HG02763 (cell line): ENCODE data around the gene ARHGAP10.
A peak's percentile ranks its signal among the peaks of the same experiment; 100 is the strongest.
"Not testable (repeated sequence)": the region's sequence is repeated elsewhere in the genome, so short reads cannot be mapped to it uniquely, and the experiment has no call there.

ENCODE experiments used
- ATAC-seq: cut with Tn5 transposase; IDR thresholded peaks from one replicate; pipeline ENCODE4 v1.9.1; 2021; ENCODE audit warnings: mild to moderate bottlenecking, moderate library complexity; ENCODE audit not compliant: unreplicated experiment

ARHGAP10 gene

DNA sequence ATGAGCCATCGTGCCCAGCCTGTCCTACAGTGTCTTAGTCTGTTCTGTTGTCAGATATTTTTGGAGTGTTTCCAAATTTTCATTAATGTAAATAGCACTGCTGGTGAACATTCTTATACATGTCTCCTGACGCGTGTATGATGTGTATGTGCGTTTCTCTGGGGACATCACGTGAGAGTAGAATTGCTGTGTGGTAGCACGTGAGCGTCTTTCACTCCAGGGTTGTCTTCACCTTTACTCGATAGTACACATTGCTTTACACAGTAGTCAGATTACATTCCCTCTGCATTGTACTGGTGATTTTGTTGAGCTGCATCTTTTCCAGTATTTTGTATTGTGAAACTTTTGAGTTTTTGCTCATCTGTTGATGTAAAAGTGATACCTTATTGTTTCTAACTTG is 60.0 kb downstream of the ARHGAP10 start:
- ATAC-seq, result no peak

DNA sequence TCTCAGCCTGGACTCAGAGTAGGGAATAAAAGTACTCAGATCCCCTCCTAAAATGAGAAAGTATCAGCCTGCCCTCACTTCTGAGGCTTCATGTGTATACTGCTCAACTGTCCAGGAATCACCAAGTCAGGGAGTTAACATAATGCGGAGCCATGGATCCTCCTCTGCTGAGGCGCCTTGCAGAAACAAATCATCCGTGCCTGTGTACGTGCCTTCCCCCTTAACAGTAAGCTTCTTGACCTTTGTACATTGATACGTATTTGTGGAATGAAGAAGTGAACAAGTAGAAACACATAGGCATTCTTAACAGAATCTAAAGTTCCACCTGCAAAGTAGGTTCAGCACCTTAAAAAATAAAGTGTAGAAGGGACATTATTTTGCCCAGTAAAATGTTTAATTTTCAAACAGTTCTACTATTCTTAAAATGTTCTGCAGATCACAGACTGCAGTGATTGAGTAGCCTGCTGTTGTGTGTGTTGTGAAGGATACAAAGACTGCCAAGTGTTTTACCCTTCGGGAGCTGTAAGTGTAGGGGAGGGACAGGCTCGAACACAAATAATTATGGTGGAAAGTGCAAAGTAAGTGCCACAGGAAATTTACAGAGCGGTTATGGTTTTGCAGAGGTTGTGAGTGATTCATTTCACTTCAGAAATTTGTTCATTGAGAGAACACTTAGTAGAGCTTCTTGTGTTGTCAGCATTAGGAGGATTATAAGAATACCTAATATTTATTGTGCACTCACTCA is 61.9 kb downstream of the ARHGAP10 start:
- no peak for ATAC-seq

DNA sequence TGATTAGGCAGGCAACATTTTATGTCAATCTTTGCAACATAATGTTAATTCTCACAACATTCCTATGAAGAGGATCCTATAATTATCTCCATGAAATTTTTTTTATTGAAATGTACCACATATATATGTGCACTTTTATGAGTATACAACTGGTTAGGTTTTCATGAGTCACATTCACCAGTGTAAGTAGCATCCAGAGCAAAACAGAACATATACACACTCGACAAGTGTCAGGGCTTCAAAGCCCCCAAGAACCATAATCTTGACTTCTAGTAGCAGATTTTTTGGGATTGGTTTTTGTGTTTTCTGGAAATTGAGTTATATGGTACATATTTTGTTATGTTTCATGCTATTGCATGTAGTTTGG is 62.4 kb downstream of the ARHGAP10 start:
- ATAC-seq, result no peak

DNA sequence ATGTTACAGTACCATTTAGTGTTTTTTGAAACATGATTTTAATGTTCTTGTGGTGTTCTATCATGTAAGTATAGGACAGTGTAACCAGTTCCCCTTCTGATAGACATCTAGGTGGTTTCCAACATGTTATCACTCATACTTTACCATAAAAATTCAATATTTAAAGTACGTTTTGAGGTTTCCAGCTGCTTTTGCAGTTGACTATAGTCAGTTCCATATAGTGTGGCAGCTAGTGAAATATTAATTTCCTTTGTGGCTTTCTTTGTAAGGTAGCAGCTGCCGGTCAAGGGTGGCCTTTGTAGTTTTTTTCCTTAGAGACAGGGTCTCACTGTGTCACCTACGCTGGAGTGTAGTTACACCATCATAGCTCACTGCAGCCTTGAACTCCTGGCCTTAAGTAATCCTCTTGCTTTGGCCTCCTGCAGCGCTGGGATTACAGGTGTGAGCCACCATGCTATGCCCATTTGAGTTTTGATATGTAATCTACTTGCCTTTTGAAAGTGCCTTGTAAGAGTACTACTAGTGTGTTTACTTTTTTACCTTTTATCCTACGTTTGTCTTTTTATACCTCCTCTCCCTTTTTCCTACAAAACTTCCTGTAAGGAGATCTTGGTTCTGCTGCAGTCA is 63.0 kb downstream of the ARHGAP10 start:
- peak; percentile 71 for ATAC-seq

DNA sequence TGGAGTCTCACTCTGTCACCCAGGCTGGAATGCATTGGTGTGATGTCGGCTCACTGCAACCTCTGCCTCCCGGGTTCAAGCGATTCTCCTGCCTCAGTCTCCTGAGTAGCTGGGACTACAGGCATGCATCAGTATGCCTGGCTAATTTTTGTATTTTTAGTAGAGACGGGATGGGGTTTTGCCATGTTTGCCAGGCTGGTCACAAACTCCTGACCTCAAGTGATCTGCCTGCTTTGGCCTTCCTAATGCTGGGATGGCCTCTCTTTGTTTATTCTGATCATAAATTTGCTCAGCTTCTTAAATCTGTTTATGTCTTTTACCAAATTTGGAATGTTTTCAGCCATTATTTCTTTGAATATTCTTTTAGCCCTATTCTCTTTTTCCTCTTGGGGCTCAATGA is 67.2 kb downstream of the ARHGAP10 start:
- not testable (repeated sequence) for ATAC-seq

DNA sequence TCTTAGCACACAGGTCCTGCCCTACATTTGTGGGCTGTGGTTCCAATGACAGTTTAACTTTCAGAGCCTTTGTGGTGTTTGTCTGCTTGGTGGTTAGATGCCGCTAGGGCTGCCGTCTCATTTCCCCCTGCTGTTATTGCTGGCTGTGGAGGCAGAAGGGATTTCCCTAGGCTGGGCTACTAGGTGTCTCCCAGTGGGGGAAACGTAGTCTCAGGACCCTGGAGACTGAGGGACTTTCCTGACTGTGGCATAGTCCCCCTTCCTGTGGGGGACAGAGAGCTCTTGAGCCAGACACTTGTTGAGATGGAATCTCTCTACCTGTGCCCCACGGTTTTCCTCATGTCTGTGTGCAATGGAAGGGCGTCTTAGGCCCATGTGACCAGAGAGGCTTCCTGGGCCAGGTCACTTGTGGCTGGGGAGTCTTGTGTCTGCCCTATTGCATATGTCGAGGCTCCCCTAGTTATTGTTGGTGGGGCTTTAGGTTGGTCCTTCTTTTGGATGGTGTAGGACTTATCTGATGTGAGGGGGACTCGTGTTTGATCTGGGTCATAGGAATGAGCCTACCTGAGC is 68.2 kb downstream of the ARHGAP10 start:
- ATAC-seq, result peak; percentile 95

GRCh38 chr4:147801820-147802219 is 69.9 kb downstream of the ARHGAP10 start:
- ATAC-seq, result no peak

DNA sequence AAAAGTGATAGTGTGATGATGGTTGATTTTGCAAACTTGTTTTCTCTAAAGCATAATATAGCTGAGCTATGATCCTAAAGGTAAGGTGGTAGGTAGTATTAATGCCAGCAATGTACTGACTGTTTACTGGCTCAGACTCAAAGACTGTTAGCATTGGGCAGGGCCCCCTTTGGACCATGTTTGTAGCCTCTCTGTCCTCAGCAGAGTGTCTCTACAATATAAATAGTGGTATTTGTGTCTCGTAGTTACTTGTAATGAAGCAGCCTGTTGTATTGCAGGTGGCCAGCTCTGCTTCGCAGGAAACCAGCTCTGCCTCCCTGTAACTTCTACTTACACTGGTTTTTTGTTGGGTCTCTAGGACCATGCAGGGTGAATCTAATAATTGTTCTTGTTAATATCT is 70.5 kb downstream of the ARHGAP10 start:
- ATAC-seq, result no peak

- no peak for ATAC-seq
Observed at GRCh38 chr4:147805946-147806345, 74.1 kb downstream of the ARHGAP10 start.

DNA sequence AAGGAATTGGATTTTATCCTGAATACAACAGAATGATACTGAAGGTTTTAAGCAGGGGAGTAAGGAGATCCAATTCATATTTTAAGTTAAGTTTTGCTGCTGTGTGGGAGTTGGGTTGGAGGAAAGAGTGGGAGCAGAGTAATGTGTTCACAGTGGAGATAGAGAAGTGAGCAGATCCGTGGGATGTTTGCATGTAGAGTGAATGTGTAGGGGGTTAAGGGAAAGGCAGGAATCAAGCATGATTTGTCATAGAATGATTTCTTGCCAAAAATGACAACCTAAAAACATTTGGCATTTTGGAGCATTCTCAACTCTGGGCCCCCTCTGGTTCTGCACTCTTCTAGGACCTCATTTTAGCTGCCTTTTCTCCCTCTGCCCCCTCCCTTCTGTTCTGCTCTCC is 76.6 kb downstream of the ARHGAP10 start:
- no peak for ATAC-seq

DNA sequence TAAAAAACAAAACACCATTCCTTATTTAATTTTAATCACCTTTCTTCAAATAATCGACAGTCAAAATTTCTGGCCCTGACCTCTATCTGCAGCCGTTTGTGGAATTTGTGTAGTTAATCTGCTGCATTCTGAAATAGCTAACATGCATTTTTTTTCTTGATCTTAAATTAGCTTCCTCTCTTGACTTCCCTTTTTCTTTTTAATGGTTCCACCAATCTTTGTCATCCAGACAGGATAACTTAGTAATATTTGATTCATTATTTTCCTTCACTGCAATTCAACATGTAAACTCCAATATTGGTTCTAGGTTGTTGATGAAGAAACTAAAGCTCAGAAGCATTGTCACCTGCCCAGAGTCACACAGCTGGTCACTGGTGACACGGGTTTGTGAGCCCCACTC is 77.3 kb downstream of the ARHGAP10 start:
- no peak for ATAC-seq

DNA sequence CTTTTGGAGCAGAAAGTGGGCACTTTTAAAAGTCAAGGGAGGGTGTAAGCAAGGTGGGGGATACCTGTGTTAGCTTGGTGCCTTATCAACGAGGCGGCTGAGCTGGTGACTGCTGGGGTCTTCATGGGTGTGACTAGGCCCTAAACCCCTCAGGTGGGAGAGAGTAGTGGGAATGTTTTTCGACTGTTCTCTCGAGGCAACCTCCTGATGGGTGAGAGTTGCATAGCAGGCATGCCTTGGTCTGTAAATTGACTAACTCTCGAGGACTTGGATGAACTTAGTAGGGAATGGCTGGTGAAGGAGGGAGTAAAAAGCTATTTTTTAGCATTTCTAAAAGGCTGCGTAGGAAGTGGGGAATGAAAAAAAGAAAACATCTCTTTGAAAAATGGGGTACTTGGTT is 80.0 kb downstream of the ARHGAP10 start:
- ATAC-seq, result no peak

DNA sequence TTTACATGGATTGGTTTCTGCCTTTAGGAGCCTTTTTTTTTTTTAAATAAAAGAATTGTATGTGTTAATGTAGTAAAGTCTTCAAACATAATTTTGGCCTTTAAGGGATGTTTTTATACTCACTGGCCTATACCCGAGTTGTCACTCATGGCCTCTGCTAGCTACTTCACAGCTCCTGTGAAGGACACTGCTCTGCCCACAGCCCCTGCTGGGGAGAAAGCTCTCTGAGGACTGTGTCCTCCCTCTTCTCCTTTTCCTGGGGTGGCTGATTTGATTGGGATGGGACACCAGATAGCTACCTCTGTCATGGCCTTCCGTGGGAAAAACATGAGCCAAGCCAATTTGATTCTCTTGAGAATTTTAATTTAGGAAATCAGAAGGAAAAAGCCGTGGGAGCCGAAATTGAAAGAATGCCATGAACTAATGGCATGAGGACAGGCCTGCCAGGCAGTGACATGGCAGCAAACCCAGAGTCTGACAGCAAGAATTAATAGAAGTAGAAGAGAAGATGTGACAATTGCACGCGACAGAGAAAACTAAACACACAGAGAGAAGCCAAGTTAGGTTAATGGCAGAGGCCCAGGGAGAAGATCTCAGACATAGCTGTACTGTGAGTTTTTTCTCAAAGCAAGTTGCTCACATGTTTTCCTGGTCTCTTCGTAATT is 81.4 kb downstream of the ARHGAP10 start:
- no peak for ATAC-seq

- ATAC-seq, result no peak
Observed at GRCh38 chr4:147813973-147814372, 82.1 kb downstream of the ARHGAP10 start.

DNA sequence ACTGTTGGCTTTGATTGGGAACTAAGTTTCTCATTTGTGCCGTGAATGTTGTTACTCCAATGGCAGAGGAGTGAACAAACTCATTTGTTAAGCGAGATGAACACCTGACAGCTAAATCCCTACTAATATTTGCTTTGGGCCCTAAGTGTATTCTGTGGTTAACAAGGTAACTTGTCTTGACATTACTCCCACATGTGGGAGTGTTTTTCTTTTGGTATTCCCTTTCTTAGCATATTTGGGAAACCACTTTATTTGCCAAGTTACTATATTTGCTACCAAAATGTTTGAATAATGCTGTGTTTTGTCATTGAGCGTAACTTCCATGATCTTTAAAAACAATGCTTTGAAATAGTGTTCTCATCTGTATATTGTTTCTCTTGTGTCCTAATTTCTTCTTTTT is 82.5 kb downstream of the ARHGAP10 start:
- no peak for ATAC-seq

DNA sequence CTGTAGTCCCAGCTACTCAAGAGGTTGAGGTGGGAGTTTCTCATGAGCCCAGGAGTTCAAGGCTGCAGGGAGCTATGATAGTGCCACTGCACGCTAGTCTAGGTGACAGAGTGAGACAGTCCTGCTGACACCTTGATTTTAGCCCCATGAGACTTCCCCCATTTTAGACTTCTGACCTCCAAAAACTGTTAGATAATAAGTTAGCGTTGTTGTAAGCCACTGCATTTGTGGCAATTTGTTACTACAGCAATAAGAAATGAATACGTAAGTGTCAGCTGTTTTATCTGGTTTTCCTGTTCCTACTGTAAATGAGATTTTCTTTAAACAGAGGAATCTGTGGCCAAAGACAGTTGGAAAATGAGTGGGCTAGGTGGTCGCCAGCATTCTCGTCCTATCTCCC is 83.9 kb downstream of the ARHGAP10 start:
- no peak for ATAC-seq

DNA sequence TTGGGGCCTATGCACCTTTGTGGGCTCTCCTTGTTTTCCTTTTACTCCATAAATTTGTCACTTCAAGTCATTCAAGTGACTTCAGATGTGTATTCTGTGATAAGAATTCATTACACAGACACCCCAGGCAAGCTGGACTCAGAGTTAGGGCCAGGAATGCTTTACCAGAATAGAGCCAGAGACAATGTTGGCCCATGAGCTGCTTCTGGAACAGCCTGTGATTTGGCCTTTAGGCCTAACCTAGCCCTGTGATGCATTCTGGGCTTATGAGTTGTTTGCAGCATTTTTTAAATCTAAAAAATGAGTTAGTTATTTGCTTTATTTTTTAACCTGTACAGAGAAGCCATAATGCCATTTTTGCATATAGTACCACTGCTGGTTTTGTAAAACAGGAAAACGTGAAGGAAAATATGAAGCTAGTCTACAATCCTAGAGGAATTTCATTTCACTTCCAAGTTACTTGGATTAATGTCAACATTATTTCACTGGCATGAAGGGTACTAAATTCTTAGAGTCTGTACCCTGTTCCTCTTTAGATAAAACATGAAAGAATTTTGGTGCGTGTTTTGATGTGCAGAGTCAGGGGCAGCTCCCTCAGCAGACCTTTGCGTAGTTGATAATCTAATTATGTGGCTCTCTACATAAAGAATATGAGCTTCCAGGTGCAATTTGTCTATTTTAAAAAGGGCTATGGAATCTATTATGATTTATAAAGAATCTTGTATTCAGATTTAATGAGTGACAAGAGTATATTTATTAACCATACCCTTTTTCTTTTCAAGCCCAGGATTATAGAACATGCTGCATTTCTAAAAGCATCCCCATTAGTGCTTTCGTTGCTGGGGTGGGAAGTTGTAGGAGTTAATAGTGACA is 84.7 kb downstream of the ARHGAP10 start:
- ATAC-seq, result no peak

GRCh38 chr4:147820975-147821374 is 89.1 kb downstream of the ARHGAP10 start:
- ATAC-seq, result no peak

DNA sequence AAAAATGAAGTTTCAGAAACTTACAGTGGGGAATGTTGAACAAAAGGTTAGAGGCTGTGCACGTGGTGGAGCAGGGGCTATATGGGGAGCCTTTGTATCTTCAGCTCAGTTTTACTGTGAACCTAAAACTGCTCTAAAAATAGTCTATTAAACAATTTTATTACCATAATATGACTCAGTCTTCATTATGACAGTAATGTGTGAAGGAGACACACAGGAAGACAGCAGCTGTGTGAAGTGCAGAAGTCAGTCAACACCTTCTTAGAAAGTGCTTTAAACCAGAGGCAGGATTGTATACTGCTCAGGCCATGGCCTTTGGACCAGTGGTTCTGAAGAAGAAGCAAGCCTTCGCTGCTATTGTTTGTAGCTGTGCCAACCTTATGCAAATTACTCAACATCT is 89.7 kb downstream of the ARHGAP10 start:
- ATAC-seq, result peak; percentile 42

DNA sequence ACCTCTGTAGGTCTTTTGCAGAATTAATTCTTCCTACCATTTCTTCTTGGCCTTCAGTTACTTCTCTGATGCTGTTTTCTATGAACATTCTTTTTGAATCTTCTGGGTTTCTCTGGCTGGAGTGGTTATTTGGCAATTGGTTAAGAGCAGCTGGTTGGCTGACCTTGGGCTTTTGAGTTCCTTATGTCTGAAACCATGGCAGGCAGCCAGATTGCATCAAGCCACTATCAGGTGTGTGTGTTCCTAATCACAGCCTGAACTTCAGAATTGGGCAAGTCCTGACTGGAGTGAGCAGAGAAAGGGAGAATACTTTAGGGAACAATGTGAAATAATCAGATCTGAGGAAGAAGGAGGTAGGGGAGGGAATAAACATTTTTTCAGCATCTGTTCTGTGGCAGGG is 90.2 kb downstream of the ARHGAP10 start:
- ATAC-seq, result no peak

DNA sequence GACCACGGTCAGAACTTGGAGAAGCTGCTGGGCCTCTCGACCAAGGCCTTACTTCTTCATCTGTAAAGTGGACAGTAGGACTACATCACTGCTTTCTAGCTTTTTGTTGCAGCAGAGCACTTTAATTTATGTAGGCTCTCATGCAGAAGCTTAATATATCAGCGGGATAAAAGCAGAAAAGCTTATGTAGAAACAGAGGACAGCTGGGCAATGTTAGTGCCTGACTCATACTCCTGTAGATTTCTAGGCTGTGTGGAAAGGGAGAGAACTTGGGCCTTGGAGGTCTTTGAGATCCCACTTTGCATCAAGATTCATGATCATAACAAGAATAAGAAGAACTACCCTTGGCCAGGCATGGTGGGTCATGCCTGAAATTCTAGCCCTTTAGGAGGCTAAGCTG is 91.2 kb downstream of the ARHGAP10 start:
- no peak for ATAC-seq
